Activated naive CD4-positive, alpha-beta T cell (primary cell): ENCODE results near the gene RNF43.

Source experiments
- DNase-seq, 4 experiments: peaks; one replicate each; lab custom pipeline; 2025; lab: John Stamatoyannopoulos, UW

Gene RNF43

DNA sequence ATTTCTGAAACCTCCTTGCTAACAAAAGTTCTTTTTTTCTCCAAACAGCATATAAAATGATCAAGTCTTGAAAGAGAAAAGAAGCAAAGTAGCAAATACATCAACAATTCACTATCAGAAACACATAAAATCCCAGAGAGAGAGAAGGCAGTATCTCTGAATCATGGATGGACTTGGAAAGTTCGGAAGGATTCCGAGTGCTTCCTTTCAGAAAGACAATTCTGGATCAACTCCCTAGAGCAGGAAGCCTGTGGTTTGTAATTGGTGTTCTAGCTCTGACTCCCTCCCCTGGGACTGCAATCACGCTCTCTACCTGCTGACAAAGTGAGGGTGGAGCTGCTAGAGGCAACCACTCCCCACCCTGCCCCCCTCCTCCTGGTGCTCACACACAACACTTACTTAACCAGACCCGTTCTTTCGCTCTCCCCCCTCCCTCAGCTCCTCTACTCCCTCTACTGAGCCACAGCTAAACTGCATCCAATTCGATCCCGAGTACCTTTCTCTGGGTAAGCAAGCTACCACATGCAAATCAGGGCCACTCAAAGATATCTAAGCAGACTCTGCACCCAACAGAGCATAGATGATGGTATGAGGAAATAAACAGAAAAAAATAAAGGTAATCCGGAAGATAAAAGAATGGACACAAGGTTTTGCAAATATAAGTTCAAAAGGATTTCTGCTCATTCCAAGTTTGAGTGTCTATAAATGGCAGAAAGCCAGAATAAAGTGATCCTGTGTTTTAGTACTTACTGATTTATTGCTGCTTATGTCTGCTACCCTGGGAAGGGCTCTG, at the start of gene RNF43:
Gene RNF43 (minus strand): TSS at position 235 of the 793 bp plus-strand sequence. CDS start 1,957 bp downstream, outside the sequence.
- DNase-seq, result peak; percentile 33 to 78 (median 56)

DNA sequence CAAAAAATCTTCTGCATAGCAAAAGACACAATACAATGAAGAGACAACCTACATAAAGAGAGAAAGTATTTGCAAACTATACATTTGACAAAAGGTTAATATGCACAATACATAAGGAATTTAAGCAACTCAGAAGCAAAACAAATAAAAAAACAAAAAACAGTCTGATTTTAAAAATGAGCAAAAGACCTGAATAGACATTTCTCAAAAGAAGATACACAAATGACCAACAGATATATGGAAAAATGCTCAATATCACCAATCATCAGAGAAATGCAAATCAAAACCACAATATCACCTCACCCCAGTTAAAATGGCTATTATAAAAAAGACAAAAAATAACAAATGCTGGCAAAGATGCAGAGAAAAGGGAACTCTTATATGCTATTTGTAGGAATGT, 38.2 kb upstream of the RNF43 start:
- DNase-seq, result no peak

DNA sequence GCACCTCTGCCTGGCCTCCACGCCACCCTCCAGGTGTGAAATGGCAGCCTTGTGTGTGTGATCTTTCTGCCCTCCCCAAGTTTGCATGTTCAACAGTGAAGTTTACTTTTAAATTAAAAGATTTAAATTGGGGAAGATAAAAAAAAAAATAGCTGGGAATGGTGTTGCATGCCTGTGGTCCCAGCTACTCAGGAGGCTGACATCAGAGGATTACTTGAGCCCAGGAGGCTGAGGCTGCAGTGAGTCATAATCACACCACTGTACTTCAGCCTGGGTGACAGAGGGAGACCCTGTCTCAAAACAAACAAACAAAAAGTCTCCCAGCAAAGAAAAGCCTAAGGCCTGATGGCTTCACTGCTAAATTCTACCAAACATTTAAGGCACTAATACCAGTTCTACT, 35.4 kb upstream of the RNF43 start:
- DNase-seq, result no peak

DNA sequence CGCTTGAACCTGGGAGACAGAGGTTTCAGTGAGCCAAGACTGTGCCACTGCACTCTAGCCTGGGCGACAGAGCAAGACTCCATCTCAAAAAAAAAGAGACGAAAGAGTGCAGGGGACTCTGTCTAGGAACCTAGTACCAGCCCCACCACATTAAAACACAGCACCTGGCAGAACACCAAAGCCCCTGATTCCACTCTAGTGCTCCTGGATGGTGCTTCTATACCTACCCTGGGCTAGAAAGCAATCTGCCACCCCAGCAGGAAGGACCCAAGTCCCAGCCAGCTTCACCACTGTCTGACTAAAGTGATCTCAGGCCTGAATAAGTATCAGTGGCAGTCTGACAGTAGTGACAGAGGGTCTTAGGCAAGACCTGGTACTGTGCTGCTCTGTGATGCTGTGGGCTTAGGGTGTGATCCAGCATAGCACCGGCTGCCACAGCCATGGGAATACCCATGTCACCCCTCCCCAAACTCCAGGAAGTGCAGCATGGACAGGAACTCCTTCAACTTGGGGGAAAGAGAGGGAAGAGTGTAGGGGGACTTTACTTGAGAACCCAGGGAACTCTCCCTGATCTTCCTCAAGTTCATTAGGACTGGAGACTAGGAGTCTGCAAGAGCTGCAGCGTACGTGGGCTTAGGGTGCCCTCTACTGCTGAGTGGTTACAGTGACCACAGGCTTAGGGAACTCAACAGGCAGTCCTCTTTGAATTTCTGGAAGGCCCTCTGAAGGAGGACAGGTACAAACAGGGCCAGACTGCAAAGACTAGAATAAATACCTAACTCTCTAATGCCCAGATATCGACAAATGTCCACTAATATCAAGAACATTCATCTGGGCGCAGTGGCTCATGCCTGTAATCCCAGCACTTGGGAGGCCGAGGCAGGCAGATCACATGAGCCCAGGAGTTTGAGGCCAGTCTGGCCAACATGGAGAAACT, 30.0 kb upstream of the RNF43 start:
- peak; percentile 5 to 29 (median 10) for DNase-seq

DNA sequence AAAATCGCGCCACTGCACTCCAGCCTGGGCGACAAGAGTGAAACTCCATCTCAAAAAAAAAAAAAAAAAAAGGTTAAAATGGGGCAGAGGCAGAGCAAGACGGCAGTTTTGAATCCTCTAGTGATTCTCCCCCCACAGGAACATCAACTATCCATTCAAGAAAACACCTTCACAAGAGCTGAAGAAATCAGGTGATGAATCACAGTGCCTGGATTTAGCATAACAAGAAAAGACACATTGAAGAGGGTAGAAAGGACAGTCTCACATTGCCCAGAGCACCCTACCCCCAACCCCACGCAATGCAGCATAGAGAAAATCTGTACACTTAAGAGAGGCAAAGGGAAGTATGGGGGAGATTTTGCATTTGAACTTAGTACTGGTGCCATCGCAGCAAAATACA, 28.8 kb upstream of the RNF43 start:
- DNase-seq, result no peak

DNA sequence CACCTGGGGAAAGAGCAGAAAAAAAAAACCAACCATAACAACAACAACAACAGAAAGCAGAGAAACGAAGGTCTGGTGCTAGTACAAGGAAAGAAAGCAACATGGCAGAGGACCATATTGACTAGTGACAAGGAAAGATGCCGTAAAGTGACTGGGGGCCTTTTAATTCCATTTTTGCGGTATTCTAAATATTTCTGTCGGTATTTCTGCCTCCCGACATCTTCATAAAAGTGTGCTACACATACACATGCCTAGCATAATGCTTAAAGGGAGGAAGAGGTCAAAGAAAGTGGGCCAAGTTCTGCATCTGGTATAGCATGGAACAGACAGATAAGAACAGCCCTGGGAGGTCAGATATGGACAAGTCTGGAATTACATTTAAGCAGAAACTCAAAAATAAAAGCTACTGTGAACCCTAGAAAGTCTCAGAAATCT, 19.5 kb upstream of the RNF43 start:
- no peak for DNase-seq

DNA sequence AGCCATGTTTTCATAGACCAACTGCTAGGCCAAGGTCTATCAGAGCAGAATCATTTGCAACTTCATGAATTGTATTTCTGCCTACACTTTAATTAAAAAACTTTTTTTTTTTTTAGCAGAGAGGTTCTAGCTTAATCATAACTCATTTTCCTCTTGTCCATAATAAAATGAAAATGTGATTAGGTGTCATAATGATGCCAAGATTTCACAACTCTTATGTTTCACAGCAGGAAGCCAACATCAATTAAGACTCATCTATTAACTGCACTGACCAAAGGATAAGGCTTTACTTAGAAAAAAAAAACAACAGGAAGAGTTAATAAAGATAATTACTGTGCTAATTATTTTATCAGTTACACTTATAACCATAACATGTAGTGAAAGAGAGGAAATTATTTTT, 18.9 kb upstream of the RNF43 start:
- DNase-seq, result no peak

DNA sequence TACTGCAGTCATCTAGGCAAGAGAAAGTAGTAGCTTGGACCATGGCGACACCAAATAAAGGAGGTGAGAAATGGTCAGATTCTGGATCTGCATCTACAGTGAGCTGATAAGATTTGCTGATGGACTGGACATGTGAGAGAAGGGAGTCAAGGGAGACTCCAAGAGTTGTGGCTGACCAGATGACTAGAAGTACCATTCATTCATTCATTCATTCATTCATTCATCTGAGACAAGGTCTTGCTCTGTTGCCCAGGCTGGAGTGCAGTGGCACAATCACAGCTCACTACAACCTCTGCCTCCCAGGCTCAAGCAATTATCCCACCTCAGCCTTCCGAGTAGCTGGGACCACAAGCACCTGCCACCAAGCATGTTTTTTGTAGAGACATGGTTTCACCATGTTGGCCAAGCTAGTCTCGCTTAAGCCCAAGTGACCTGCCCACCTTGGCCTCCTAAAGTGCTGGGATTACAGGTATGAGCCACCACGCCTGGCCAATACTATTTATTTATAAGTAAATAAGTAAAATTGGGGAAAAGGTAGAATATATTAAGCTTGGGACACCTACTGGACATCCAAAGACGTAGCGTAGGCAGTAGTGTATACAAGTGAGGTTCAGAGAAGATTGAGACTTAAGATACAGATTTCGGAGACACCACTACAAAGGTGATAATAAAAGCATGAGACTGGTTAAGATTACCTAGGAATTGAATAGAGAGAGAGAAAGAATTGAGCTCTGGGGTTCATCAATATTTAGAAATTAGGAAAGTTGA, 15.7 kb upstream of the RNF43 start:
- DNase-seq, result no peak

DNA sequence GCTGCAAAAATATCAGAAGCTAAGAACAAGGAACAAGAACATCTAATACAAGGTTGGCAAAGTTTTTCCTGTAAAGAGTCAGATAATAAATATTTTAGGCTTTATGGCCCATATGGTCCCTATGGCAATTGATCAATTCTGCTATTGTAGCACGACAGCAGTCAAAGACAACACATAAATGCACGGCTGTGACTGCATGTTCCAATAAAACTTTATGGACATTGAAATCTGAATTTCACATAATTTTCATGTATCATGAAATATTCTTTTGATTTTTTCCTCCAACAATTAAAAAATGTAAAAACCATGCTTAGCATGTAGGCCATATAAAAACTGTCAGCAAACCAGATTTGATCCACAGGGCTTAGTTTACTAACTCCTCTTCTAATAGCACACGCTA, 10.5 kb upstream of the RNF43 start:
- no peak for DNase-seq

DNA sequence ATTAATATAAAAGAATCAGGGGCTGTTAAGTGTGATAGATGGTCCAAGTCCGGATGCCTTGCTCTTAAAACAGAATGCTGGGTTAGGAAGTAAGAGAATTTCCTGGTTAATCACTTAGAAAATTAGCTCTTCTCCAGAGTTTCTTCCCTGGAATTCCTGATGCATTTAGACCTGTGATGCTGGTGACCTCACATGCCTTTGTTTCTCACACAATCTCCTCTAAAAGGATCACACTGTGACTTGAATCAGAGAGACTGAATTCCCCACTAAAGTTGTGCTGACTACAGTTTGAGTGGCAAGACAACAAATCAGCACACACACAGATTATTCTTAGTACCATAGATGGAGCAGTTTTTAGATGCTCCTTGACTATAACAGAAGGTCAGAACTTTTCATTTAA, 4.4 kb upstream of the RNF43 start:
- DNase-seq, result no peak

DNA sequence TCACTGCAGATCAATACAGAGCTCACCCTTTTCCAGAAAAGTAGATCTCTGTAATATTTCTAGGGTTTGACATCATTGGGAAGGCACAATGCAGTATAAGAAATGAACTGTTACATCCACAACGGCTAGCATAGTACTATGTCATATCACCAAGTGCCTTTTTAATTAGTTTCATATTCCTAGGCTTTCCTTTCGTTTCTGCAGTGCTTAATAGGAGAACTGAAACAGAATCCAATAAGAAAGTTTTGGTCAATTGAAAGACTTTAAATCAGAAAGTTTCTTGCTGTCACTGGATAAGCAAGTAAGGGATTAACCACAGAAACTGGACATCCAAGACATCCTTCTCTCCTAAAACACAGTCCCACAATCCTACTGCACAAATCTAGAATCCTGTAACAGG, 3.5 kb upstream of the RNF43 start:
- DNase-seq, result no peak

DNA sequence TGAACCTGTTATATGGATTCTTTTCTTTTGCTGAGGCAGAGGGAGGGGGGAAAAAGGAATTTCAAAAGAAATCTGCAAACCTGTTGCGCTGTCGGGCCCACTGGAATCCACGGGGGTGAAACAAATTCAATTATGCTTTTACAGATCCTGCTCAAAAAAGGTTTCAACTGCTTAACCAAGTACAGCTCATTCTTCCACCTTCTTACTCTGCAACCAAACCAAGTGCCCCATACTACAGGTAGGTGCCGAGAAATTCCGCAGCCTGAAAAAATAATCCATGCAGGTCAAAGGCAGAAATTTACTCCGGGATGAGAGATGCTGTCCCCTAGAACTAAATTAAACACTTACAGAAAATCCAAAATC, 416 bp downstream of the RNF43 start:
- DNase-seq, result no peak

DNA sequence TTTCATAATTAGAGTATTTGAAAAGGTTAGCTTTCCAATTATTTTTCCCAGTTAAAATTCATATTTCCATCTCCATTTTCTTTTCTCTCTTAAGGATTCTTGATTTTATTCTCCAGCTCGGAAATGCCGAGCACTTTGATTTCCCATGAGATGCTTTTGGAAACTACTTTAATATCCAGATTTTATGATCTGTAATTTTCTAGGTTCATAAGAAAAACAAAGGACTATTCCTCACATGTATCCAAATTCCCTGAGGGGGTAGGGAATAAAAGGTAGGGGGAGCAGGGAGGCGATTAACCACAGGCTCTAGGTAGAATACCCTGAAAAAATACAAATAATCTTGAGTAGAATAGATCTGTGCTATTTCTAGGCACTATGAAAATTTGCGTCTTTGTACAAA, 938 bp downstream of the RNF43 start:
- DNase-seq, result no peak

DNA sequence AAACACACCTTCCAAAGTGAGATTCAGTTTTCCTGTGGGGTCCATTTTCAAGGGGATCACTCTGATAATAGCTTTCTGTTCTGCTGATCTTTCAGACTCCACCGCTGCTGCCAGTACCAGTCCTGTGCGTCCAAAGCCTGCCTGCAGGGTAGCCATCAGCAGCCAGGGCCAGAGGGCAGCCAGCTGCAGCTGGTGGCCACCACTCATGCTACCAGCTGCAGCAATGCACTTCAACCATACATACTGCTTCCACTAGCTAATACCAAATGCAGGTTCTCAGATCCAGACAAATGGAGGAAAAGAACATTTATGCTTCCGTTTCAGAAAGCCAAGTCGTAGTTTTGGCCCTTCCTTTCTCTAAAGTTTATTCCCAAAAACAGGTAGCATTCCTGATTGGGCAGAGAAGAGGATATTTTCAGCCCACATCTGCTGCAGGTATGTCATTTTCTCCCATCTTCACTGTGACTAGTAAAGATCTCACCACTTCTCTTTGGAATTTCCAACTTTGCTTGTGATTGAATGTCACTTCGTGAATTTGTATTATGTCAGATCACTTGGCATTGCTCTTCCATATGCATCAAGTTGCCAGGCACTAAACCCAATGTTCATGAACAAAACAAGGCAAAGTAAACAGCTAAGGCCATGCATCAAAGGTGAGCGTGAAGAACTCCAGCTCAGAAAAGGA, 1.8 kb downstream of the RNF43 start:
- no peak for DNase-seq

DNA sequence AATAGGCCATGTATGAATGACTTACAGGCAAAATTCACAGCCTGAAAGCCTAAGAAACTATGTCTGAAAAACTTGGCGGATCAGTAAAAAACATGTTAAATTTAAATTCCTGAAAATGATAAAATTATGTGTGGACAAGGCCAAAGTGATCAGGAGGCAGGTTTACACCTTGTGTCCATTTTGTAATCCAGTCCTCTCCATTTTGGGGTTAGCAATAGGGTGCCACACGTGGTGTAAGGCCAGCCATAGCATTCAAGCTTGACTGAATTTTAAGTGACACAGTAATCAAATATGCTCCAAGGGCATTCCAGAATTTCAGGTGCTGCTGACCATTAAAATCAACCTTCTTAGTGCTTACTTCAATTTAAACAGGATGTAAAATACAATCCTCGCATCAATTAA, 2.7 kb downstream of the RNF43 start:
- no peak for DNase-seq

DNA sequence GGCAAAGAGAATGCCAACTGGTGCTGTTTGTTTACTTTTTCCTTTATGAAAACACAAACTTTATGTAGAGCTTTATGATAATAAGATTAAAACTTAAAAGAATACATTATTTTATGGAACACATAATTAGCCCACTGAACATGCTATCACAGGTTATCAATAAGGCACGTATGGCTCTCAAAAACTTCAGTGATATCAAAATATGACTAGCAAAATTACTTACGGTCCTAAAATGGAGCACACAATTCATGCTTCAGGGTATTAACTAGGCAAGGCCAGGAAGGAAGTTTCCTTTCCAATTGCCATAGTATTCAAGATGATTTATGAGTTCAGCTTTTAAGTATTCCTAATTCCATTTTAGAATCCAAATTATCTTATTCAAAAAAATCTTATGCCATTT, 3.6 kb downstream of the RNF43 start:
- DNase-seq, result no peak

DNA sequence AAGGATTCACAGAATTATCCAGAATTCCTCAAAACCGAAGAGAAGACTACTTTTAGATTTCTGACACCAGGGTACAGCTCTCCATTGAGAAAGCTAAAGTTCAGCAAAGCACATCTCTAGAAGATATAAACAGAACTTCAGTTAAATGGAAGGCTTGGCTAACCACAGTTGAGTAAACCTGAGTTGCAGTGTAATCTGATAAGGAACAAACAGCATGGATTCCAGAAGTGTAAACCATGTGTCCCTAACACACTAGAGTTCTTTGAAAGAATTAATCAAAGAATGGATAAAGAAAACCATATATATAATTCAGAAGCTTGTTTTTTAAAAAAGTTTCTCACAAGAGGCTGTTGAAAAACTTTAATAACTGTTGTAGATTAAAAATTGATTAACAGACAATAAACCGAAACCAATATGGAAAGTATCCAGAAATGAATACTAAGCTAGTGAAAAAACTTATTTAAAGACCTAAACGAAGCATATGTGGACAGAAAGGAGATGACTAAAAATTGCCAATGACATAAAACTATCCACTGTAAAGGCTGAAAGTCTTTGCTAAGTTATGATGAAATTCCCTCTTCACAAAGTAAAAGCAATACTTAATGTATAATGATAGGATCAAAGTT, 4.3 kb downstream of the RNF43 start:
- DNase-seq, result no peak

DNA sequence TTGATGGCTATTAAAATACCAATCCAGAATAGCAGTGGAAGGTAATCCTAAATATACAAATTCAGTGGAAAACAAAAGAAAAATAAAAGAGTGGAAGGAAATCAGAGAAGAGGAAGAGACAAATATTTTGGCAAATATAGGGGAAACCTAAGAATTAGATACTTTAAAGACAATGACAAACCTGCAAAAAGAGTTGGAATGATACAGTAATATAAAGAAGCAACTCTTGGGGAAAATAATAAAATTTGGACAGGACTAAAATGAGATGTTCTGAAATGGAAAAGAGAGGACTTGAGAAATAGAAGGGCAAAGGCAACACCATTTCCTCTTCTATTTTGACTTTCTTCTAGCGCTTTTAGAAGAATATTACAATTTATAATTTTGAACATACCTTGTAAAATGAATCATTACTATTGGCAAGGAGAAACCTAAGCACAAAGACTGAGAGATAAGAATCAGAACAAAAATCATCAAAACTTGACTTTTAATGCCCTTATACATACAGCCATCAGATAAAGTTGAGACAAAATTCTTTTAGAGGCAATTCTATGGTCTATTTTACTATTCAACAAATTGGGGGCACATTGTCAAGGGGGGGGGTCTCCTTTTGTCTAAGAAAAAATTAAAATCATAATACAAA, 5.2 kb downstream of the RNF43 start:
- DNase-seq, result no peak

DNA sequence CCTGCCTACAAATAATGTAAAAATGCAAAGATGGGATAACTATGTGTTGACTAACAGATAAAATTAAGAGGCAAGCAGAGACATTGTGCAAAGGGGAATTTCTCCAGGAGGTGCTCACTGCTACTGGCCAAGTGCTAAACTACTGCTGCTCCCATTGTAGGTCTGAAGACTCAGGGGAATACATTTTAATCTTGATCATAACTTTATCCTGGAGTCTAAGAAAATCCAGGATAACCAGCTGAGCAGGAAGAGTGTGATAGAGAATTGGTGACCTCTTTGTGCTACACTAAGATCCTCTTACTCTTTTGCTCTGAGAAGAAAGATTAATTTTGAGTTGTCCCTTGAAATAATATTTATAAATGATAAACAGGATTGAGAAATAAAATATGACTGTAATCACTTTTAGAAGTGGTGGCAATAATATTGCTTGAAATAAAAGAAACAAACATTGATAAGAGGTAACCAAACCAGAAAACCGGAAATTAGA, 5.9 kb downstream of the RNF43 start:
- DNase-seq, result no peak

DNA sequence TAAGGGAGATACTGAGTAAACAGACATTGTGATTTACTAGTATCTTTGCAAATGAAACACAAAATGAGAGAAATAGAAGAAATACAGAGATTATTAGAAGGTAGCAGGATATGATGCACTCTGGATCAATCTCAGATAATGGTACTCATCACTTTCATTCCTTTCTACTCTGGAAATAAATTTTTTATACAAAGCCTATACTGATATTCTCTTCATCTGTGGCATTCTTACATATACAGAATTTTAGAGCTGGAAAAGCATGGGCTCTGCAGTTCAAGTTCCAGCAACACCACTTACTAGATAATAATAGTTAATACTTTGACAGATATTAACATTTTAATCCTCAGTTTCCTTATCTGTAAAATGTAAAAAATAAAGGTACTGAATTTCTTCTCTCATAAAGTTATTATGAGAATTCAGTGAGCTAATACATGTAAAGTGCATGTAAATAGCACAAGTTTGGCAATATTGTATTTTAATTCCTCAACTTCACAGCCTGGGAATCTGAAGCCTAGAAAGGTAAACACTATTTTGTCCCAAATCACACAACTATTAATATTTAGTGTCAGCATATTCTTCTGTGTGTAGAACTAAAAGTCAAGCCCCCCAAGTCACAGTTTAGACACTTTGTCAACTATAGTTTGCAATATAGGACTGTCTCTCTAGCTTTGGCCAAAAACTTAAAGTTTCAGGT, 6.5 kb downstream of the RNF43 start:
- no peak for DNase-seq
